Measurements from ENCODE around the gene PGRMC2.
"Not testable (repeated sequence)": the region's sequence is repeated elsewhere in the genome, so short reads cannot be mapped to it uniquely, and the experiment has no call there.

Gene PGRMC2

GRCh38 chr4:128258166-128258565 is 29.4 kb downstream of the PGRMC2 start:
- H3K4me3 Mint-ChIP-seq, H3K27ac Mint-ChIP-seq: not testable (repeated sequence)

GRCh38 chr4:128256539-128256938 is 31.1 kb downstream of the PGRMC2 start:
- Mint-ChIP-seq H3K27ac (no peak overlapping the region), H3K4me1 (no peaks in the 10 kb centered on the region), H3K27me3 (ENCODE audit: low read depth, poor library complexity) (peaks cover 4% of the 10 kb centered on the region), H3K9me3 (peaks cover 33% of the 10 kb centered on the region), H3K4me3 (no peak overlapping the region), H3K36me3 (ENCODE audit: low read depth) (no peaks in the 10 kb centered on the region)
- no peak for DNase-seq
- TF ChIP-seq CTCF (IDR thresholded peaks at IDR 0.05): no peak

More at GRCh38 chr4:128258166-128258565, 29.4 kb downstream of the PGRMC2 start:
- not testable (repeated sequence) for H3K4me1 Mint-ChIP-seq; H3K27me3 Mint-ChIP-seq (ENCODE audit: low read depth, poor library complexity); DNase-seq; H3K36me3 Mint-ChIP-seq (ENCODE audit: low read depth)
- H3K9me3 Mint-ChIP-seq: peaks cover 27% of the 10 kb centered on the region

- DNase-seq: no peak
- no peak overlapping the region for H3K27ac Mint-ChIP-seq
- TF ChIP-seq CTCF (IDR thresholded peaks at IDR 0.05): no peak
- H3K27me3 Mint-ChIP-seq (ENCODE audit: low read depth, poor library complexity): peaks cover 4% of the 10 kb centered on the region
- H3K4me1 Mint-ChIP-seq: no peaks in the 10 kb centered on the region
- H3K36me3 Mint-ChIP-seq (ENCODE audit: low read depth): no peaks in the 10 kb centered on the region
- H3K4me3 Mint-ChIP-seq: no peak overlapping the region
- peaks cover 35% of the 10 kb centered on the region for H3K9me3 Mint-ChIP-seq
Measured at GRCh38 chr4:128255906-128256305, 31.7 kb downstream of the PGRMC2 start.

GRCh38 chr4:128249787-128250668 is 37.6 kb downstream of the PGRMC2 start:
- Mint-ChIP-seq H3K27ac (no peak overlapping the region), H3K4me3 (no peak overlapping the region), H3K4me1 (no peaks in the 10 kb centered on the region), H3K36me3 (ENCODE audit: low read depth) (peaks cover 10% of the 10 kb centered on the region), H3K27me3 (ENCODE audit: low read depth, poor library complexity) (peaks cover 7% of the 10 kb centered on the region), H3K9me3 (peaks cover 81% of the 10 kb centered on the region)
- no peak for DNase-seq
- no peak for TF ChIP-seq CTCF (IDR thresholded peaks at IDR 0.05)

- Mint-ChIP-seq H3K27me3 (ENCODE audit: low read depth, poor library complexity) (peaks cover 7% of the 10 kb centered on the region), H3K27ac (no peak overlapping the region), H3K4me3 (no peak overlapping the region), H3K9me3 (peaks cover 71% of the 10 kb centered on the region), H3K4me1 (no peaks in the 10 kb centered on the region), H3K36me3 (ENCODE audit: low read depth) (peaks cover 10% of the 10 kb centered on the region)
- no peak for DNase-seq
- no peak for TF ChIP-seq CTCF (IDR thresholded peaks at IDR 0.05)
Measured at GRCh38 chr4:128247906-128248305, 39.7 kb downstream of the PGRMC2 start.

- H3K9me3 Mint-ChIP-seq: peaks cover 63% of the 10 kb centered on the region
- H3K36me3 Mint-ChIP-seq (ENCODE audit: low read depth); H3K4me3 Mint-ChIP-seq; H3K27me3 Mint-ChIP-seq (ENCODE audit: low read depth, poor library complexity); H3K27ac Mint-ChIP-seq; DNase-seq; H3K4me1 Mint-ChIP-seq: not testable (repeated sequence)
Measured at GRCh38 chr4:128245391-128245790, 42.2 kb downstream of the PGRMC2 start.

- peaks cover 4% of the 10 kb centered on the region for H3K36me3 Mint-ChIP-seq (ENCODE audit: low read depth)
- H3K4me1 Mint-ChIP-seq: no peaks in the 10 kb centered on the region
- H3K4me3 Mint-ChIP-seq: no peak overlapping the region
- TF ChIP-seq CTCF (IDR thresholded peaks at IDR 0.05): no peak
- peaks cover 53% of the 10 kb centered on the region for H3K9me3 Mint-ChIP-seq
- H3K27ac Mint-ChIP-seq: no peak overlapping the region
- H3K27me3 Mint-ChIP-seq (ENCODE audit: low read depth, poor library complexity): peaks cover 3% of the 10 kb centered on the region
- DNase-seq: no peak
Measured at GRCh38 chr4:128244379-128244778, 43.2 kb downstream of the PGRMC2 start.

Measured in nephron progenitor cell (in vitro differentiated cells).